HepG2 (cell line): ENCODE results near the gene TMEM176A. TPM values are rescaled to one million over a fixed set of nuclear protein-coding genes. Genes with fewer than 3 reads are reported as not detected.

Source experiments
- ATAC-seq: fragments of 200-7000 bp; cut with Tn5 transposase; 3 replicates; pipeline ENCODE4 v1.9.1; 2020; ENCODE audit warnings: mild to moderate bottlenecking, moderate library complexity
- BruUV-seq: library from RNA; stranded (reverse); fragments of 400-500 nt; replicated peaks from 2 replicates; lab custom pipeline; 2021; lab: Mats Ljungman, UMichigan
- CTCF ChIA-PET: fragments of 300-600 bp; formaldehyde crosslinking; extraction: SDS; loops from one replicate; lab custom pipeline; 2021; ENCODE audit warnings: low total read pairs, inconsistent platforms, low intra/inter-chr PET ratio; lab: Yijun Ruan, JAX
- POLR2A ChIA-PET: fragments of 350-600 bp; sonication (Branson Sonifier 250); formaldehyde crosslinking; loops from one replicate; lab custom pipeline; 2020; ENCODE audit warnings: antibody characterized with exemption, inconsistent platforms; lab: Yijun Ruan, JAX
- DNase-seq: peaks from one replicate; pipeline ENCODE4 v3.0.0-alpha.2; 2015; ENCODE audit warnings: low spot score
- FAIRE-seq: peaks from 3 replicates; lab custom pipeline; 2011; peaks lifted over from hg19 to GRCh38; lab: Jason Lieb, UNC
- H2AFZ ChIP-seq: one replicate; pipeline ENCODE4 v1.6.1; 2011; ENCODE audit warnings: low read length, inconsistent platforms
- H3K27ac ChIP-seq: fragments of 300-600 bp; 3 replicates; pipeline ENCODE4 v1.8.0; 2011; ENCODE audit warnings: mixed run types, mild to moderate bottlenecking, mixed read lengths, low read length, inconsistent platforms; ENCODE audit not compliant: insufficient read depth; ENCODE audit errors: extremely low read length
- H3K27me3 ChIP-seq, 2 experiments: fragments of 200-600 bp in 1 of 2; 2 replicates in 1 of 2; 3 replicates in 1 of 2; pipeline versions ENCODE4 v1.6.0 to v1.8.0; 2011; ENCODE audit warnings: low read length in 2 of 2, mild to moderate bottlenecking in 2 of 2, moderate library complexity in 2 of 2, inconsistent platforms in 1 of 2; ENCODE audit not compliant: insufficient read depth in 2 of 2, control insufficient read depth in 1 of 2
- H3K36me3 ChIP-seq, 2 experiments: fragments of 200-600 bp in 1 of 2; replicated peaks in 1 of 2; 2 replicates in 1 of 2; 3 replicates in 1 of 2; pipeline versions ENCODE4 v1.5.1 to v1.8.0; 2011; ENCODE audit warnings: low read length in 2 of 2, inconsistent platforms in 1 of 2; ENCODE audit not compliant: insufficient read depth in 2 of 2, control insufficient read depth in 1 of 2
- H3K4me1 ChIP-seq: 2 replicates; pipeline ENCODE4 v1.5.1; 2012; ENCODE audit warnings: low read length, inconsistent platforms; ENCODE audit not compliant: insufficient read depth
- H3K4me2 ChIP-seq: 2 replicates; pipeline ENCODE4 v1.6.0; 2011; ENCODE audit warnings: low read depth, low read length, inconsistent platforms
- H3K4me3 ChIP-seq, 3 experiments: fragments of 200-600 bp in 1 of 3; sonication (generic), shearing (Covaris generic) in 1 of 3; replicated peaks in 1 of 3; 2 replicates each; pipeline ENCODE4 v1.5.1; 2011 to 2016; ENCODE audit warnings: low read length in 3 of 3, inconsistent platforms in 2 of 3, low read depth in 2 of 3, mild to moderate bottlenecking in 2 of 3, control low read depth in 1 of 3, mixed read lengths in 1 of 3; ENCODE audit not compliant: insufficient read depth in 1 of 3
- H3K79me2 ChIP-seq: one replicate; pipeline ENCODE4 v1.6.1; 2011; ENCODE audit warnings: low read length, inconsistent platforms; ENCODE audit not compliant: insufficient read depth
- H3K9ac ChIP-seq: 2 replicates; pipeline ENCODE4 v1.6.0; 2011; ENCODE audit warnings: mild to moderate bottlenecking, low read depth, low read length, inconsistent platforms; ENCODE audit not compliant: insufficient read depth
- H3K9me3 ChIP-seq: 2 replicates; pipeline ENCODE4 v1.5.1; 2012; ENCODE audit warnings: mild to moderate bottlenecking, low read length
- H4K20me1 ChIP-seq: 2 replicates; pipeline ENCODE4 v1.6.0; 2011; ENCODE audit warnings: inconsistent platforms, mild to moderate bottlenecking, low read length, moderate library complexity; ENCODE audit not compliant: insufficient read depth
- CC2D1A ChIP-seq: sonication (generic); formaldehyde crosslinking; IDR thresholded peaks from 2 replicates; pipeline ENCODE4 v1.8.1; 2023; ENCODE audit warnings: mild to moderate bottlenecking, missing genetic modification reagents
- ISL2 ChIP-seq: sonication (generic); formaldehyde crosslinking; IDR thresholded peaks from 2 replicates; pipeline ENCODE4 v1.5.0; 2020; ENCODE audit warnings: missing genetic modification reagents
- KMT2A ChIP-seq: sonication (generic); formaldehyde crosslinking; IDR thresholded peaks from 2 replicates; pipeline ENCODE4 v1.4.0; 2020; ENCODE audit warnings: missing genetic modification reagents
- MXI1 ChIP-seq: IDR thresholded peaks from 3 replicates; pipeline ENCODE4 v1.6.1; 2012; ENCODE audit warnings: low read depth, low read length, inconsistent platforms, borderline replicate concordance
- PITX1 ChIP-seq: sonication (generic); formaldehyde crosslinking; IDR thresholded peaks from 2 replicates; pipeline ENCODE4 v1.5.1; 2020; ENCODE audit warnings: mild to moderate bottlenecking, missing genetic modification reagents
- RBM39 ChIP-seq: fragments of 200-400 bp; formaldehyde crosslinking; IDR thresholded peaks from one replicate; pipeline ENCODE4 v1.6.1; 2018; ENCODE audit warnings: antibody characterized with exemption, mild to moderate bottlenecking, low read depth, low read length; ENCODE audit not compliant: poor library complexity, severe bottlenecking
- TAF1 ChIP-seq: sonication (generic); formaldehyde crosslinking; IDR thresholded peaks from 2 replicates; pipeline ENCODE4 v1.4.0; 2020; ENCODE audit warnings: missing genetic modification reagents
- ZNF101 ChIP-seq: sonication (generic); formaldehyde crosslinking; IDR thresholded peaks from 2 replicates; pipeline ENCODE4 v1.4.0; 2020; ENCODE audit warnings: mild to moderate bottlenecking, low read depth, missing genetic modification reagents, borderline replicate concordance
- ZNF20 ChIP-seq: sonication (generic); formaldehyde crosslinking; IDR thresholded peaks from 2 replicates; pipeline ENCODE4 v1.4.0; 2020; ENCODE audit warnings: mild to moderate bottlenecking, moderate library complexity, missing genetic modification reagents
- ZNF317 ChIP-seq: sonication (generic); formaldehyde crosslinking; IDR thresholded peaks from 2 replicates; pipeline ENCODE4 v1.5.0; 2020; ENCODE audit warnings: mild to moderate bottlenecking, missing genetic modification reagents
- ZNF567 ChIP-seq: sonication (generic); formaldehyde crosslinking; IDR thresholded peaks from 2 replicates; pipeline ENCODE4 v1.8.1; 2023; ENCODE audit warnings: mild to moderate bottlenecking, missing genetic modification reagents, borderline replicate concordance
- ZNF883 ChIP-seq: sonication (generic); formaldehyde crosslinking; IDR thresholded peaks from 2 replicates; pipeline ENCODE4 v1.5.1; 2020; ENCODE audit warnings: mild to moderate bottlenecking, missing genetic modification reagents; ENCODE audit errors: not compliant biosample characterization
- WGBS: methylation state at CpG from one replicate; pipeline ENCODE4 v1.1.6; 2017; ENCODE audit warnings: low lambda C conversion rate; 5-methylcytosine and 5-hydroxymethylcytosine counted together
- in situ Hi-C: cut with HindIII; loops from 2 replicates; pipeline ENCODE4 v1.10.0; 2017; ENCODE audit warnings: low pct_unique_long_range_greater_than_20kb; ENCODE audit not compliant: extremely low pct_ligation_motif_present
- intact Hi-C: fragments of 100-400 bp; cut with micrococcal nuclease; formaldehyde crosslinking; loops from one replicate; pipeline ENCODE4 v1.10.0; 2022; ENCODE audit not compliant: unreplicated experiment
- polyA plus RNA-seq, 8 experiments: library from polyadenylated mRNA; depleted of rRNA in 3 of 8; stranded (reverse) in 7 of 8; unstranded in 1 of 8; fragments of >200 nt; fragmentation: Illumina TruSeq in 4 of 8; extraction: Trizol in 4 of 8; gene quantifications; 2 replicates each; pipeline versions ENCODE4 v1.2.1 to v1.2.3, GENCODE V29; 2011 to 2016; ENCODE audit warnings: low read depth in 4 of 8, missing spikeins in 1 of 8, mixed read lengths in 1 of 8; ENCODE audit not compliant: insufficient read depth in 1 of 8
- total RNA-seq, 5 experiments: library from RNA; depleted of rRNA; stranded (reverse); fragments of >200 nt; fragmentation: Illumina TruSeq; extraction: Trizol; gene quantifications; 2 replicates each; pipeline ENCODE4 v1.2.3, GENCODE V29; 2016; ENCODE audit warnings: low read depth in 1 of 5
- TF ChIP-seq, protein P1 (sequence below): IDR thresholded peaks from 2 replicates; pipeline ENCODE4 v1.4.0; 2020; ENCODE audit warnings: mild to moderate bottlenecking, missing genetic modification reagents

The TMEM176A gene
- total and polyA plus RNA-seq, 2 of the 13 experiments (the other 11 are each of a cell fraction or from before 2014, with no cell fraction given): not detected

DNA sequence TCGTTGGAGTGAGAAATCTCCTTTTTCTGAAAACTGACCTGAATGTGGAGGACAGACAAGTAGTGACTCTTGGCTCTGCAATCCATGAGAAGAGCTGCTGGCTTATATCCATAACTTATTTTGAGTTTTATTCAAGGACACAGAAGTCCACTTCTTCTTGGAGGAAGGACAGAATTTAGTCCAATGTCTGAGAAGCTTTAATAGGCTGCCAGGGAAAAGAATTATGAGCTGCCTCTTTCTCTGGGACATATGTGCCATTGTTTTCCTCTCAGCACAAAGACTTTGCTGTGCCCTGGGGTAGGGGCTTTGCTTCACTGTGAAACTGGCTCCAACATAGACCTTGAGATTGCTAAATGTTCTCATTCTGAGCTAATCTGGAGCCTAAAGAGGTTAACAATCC is 31.3 kb downstream of the TMEM176A start:
- H3K79me2 ChIP-seq: no peaks in the 10 kb centered on the region
- H3K4me2 ChIP-seq: no peak overlapping the region
- intact Hi-C loops (no loop called here), in situ Hi-C loops (no loop called here)
- no peak overlapping the region for H2AFZ ChIP-seq
- 6% methylated on average over 1 of the region's 1 CpG for WGBS
- TF ChIP-seq TAF1 (CRISPR knock-in tag) (no peak), ZNF883 (no peak), ISL2 (CRISPR knock-in tag) (no peak), KMT2A (CRISPR knock-in tag) (no peak), ZNF567 (no peak), ZNF20 (CRISPR knock-in tag) (no peak), MXI1 (no peak), CC2D1A (CRISPR knock-in tag) (no peak), ZNF101 (CRISPR knock-in tag) (no peak), PITX1 (no peak), ZNF317 (CRISPR knock-in tag) (no peak), RBM39 (no peak)
- TF ChIP-seq, protein P1, sequence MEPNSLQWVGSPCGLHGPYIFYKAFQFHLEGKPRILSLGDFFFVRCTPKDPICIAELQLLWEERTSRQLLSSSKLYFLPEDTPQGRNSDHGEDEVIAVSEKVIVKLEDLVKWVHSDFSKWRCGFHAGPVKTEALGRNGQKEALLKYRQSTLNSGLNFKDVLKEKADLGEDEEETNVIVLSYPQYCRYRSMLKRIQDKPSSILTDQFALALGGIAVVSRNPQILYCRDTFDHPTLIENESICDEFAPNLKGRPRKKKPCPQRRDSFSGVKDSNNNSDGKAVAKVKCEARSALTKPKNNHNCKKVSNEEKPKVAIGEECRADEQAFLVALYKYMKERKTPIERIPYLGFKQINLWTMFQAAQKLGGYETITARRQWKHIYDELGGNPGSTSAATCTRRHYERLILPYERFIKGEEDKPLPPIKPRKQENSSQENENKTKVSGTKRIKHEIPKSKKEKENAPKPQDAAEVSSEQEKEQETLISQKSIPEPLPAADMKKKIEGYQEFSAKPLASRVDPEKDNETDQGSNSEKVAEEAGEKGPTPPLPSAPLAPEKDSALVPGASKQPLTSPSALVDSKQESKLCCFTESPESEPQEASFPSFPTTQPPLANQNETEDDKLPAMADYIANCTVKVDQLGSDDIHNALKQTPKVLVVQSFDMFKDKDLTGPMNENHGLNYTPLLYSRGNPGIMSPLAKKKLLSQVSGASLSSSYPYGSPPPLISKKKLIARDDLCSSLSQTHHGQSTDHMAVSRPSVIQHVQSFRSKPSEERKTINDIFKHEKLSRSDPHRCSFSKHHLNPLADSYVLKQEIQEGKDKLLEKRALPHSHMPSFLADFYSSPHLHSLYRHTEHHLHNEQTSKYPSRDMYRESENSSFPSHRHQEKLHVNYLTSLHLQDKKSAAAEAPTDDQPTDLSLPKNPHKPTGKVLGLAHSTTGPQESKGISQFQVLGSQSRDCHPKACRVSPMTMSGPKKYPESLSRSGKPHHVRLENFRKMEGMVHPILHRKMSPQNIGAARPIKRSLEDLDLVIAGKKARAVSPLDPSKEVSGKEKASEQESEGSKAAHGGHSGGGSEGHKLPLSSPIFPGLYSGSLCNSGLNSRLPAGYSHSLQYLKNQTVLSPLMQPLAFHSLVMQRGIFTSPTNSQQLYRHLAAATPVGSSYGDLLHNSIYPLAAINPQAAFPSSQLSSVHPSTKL (CRISPR knock-in tag): no peak
- no peaks in the 10 kb centered on the region for H3K4me1 ChIP-seq
- H3K36me3 ChIP-seq: no peaks in the 10 kb centered on the region
- FAIRE-seq (no peak), DNase-seq (no peak), ATAC-seq (no peak)
- no peak overlapping the region for H3K9ac ChIP-seq
- H3K4me3 ChIP-seq: no peak overlapping the region
- BruUV-seq: no TSS peak
- no peaks in the 10 kb centered on the region for H3K9me3 ChIP-seq
- H3K27ac ChIP-seq: no peak overlapping the region
- no peaks in the 10 kb centered on the region for H4K20me1 ChIP-seq
- H3K27me3 ChIP-seq: peaks cover 0 to 3% of the 10 kb centered on the region in 2 experiments; a peak in 1 of 5 replicates
- ChIA-PET POLR2A (no interaction called here), CTCF (no interaction called here)
